PC-3 (cell line): ENCODE measurements around the gene ATIC. TPM values are rescaled to one million over a fixed set of nuclear protein-coding genes. Genes with fewer than 3 reads are reported as not detected.

Experiments
- ATAC-seq: fragments of 200-7000 bp; cut with Tn5 transposase; 2 replicates; pipeline ENCODE4 v1.9.1; 2020; ENCODE audit warnings: mild to moderate bottlenecking, moderate library complexity
- BruUV-seq: library from RNA; stranded (reverse); fragments of 400-500 nt; replicated peaks from 2 replicates; lab custom pipeline; 2021; lab: Mats Ljungman, UMichigan
- CTCF ChIA-PET: fragments of 300-600 bp; sonication (Branson Sonifier 250); formaldehyde crosslinking; loops from one replicate; lab custom pipeline; 2022; ENCODE audit warnings: antibody characterized with exemption; lab: Charles Lee
- POLR2A ChIA-PET: fragments of 300-600 bp; sonication (Branson Sonifier 250); formaldehyde crosslinking; loops from one replicate; lab custom pipeline; 2022; ENCODE audit warnings: antibody characterized with exemption; ENCODE audit not compliant: unreplicated experiment; lab: Charles Lee
- DNase-seq: peaks from one replicate; pipeline ENCODE4 v3.0.0-alpha.2; 2015
- H2AFZ ChIP-seq: fragments of 300-600 bp; sonication (generic); 2 replicates; pipeline ENCODE4 v1.6.0; 2016; ENCODE audit warnings: antibody characterized with exemption, low read length
- H3F3A ChIP-seq: fragments of 300-600 bp; sonication (generic); one replicate; pipeline ENCODE4 v1.6.0; 2017; ENCODE audit warnings: antibody characterized with exemption, low read length, control low read depth, mild to moderate bottlenecking; ENCODE audit not compliant: unreplicated experiment
- H3K27ac ChIP-seq: fragments of 300-600 bp; sonication (generic); 2 replicates; pipeline ENCODE4 v1.5.1; 2016; ENCODE audit warnings: mild to moderate bottlenecking, low read length
- H3K27me3 ChIP-seq: fragments of 300-600 bp; sonication (generic); 2 replicates; pipeline ENCODE4 v1.6.1; 2016; ENCODE audit warnings: low read length, mixed read lengths
- H3K36me3 ChIP-seq: fragments of 300-600 bp; sonication (generic); 2 replicates; pipeline ENCODE4 v1.6.1; 2016; ENCODE audit warnings: low read depth, mixed run types, low read length, mixed read lengths
- H3K4me1 ChIP-seq: fragments of 300-600 bp; sonication (generic); 2 replicates; pipeline ENCODE4 v1.5.1; 2016; ENCODE audit warnings: low read length; ENCODE audit not compliant: insufficient read depth
- H3K4me2 ChIP-seq: fragments of 300-600 bp; sonication (generic); 2 replicates; pipeline ENCODE4 v1.6.0; 2016; ENCODE audit warnings: low read length
- H3K4me3 ChIP-seq: fragments of 300-600 bp; sonication (generic); 2 replicates; pipeline ENCODE4 v1.5.1; 2016; ENCODE audit warnings: mild to moderate bottlenecking, low read length, mixed read lengths
- H3K79me2 ChIP-seq: fragments of 300-600 bp; sonication (generic); 2 replicates; pipeline ENCODE4 v1.6.1; 2017; ENCODE audit warnings: low read length, mixed read lengths
- H3K9ac ChIP-seq: fragments of 300-600 bp; sonication (generic); 2 replicates; pipeline ENCODE4 v1.6.0; 2016; ENCODE audit warnings: mild to moderate bottlenecking, low read length
- H3K9me2 ChIP-seq: fragments of 300-600 bp; sonication (generic); replicated peaks from 2 replicates; pipeline ENCODE4 v1.6.1; 2016; ENCODE audit warnings: mixed run types, low read length, mixed read lengths
- H3K9me3 ChIP-seq: fragments of 300-600 bp; sonication (generic); 2 replicates; pipeline ENCODE4 v1.6.1; 2016; ENCODE audit warnings: low read length, mixed read lengths
- H4K20me1 ChIP-seq: fragments of 300-600 bp; sonication (generic); 2 replicates; pipeline ENCODE4 v1.6.1; 2016; ENCODE audit warnings: low read length, mixed read lengths
- EZH2 ChIP-seq: fragments of 300-600 bp; sonication (generic); IDR thresholded peaks from one replicate; pipeline ENCODE4 v1.6.1; 2017; ENCODE audit warnings: antibody characterized with exemption, mild to moderate bottlenecking, low read length; ENCODE audit not compliant: unreplicated experiment
- EZH2phosphoT487 ChIP-seq: fragments of 300-600 bp; sonication (generic); IDR thresholded peaks from 2 replicates; pipeline ENCODE4 v1.6.1; 2018; ENCODE audit warnings: mild to moderate bottlenecking, antibody characterized with exemption, low read length, borderline replicate concordance
- intact Hi-C: fragments of 100-400 bp; cut with micrococcal nuclease; formaldehyde crosslinking; loops from 2 replicates; pipeline ENCODE4 v1.9.0; 2023
- total RNA-seq: library from RNA; depleted of rRNA; stranded (reverse); fragments of >200 nt; gene quantifications from 2 replicates; pipeline ENCODE4 v1.2.3, GENCODE V29; 2014
- TF ChIP-seq, protein P1 (sequence below): fragments of 300-600 bp; sonication (generic); conservative IDR thresholded peaks from 2 replicates; pipeline ENCODE4 v1.5.1; 2017; ENCODE audit warnings: antibody characterized with exemption, low read depth, mild to moderate bottlenecking, low read length

Gene ATIC
- total RNA-seq, 1 experiment from 2014 or later = 41.7 TPM

DNA sequence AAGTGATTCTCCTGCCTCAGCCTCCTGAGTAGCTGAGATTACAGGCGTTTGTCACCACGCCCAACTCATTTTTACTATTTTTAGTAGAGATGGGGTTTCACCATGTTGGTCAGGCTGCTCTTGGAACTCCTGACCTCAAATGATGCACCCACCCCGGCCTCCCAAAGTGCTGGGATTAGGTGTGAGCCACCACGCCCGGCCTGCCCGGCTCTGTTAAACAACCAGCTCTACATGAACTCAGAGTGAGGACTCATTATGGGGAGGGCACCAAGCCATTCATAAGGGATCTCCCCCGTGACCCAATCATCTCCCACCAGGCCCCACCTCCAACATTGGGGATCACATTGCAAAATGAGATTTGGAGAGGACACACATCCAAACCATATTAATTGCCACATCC lies 8.8 kb downstream of the ATIC start:
- Histone ChIP-seq H4K20me1 (no peaks in the 10 kb centered on the region), H3K9me3 (no peaks in the 10 kb centered on the region), H3K9ac (no peak overlapping the region), H3K36me3 (peaks cover 52% of the 10 kb centered on the region), H3K27ac (no peak overlapping the region), H3F3A (no peaks in the 10 kb centered on the region), H3K4me3 (no peak overlapping the region), H3K79me2 (peaks cover 50% of the 10 kb centered on the region), H2AFZ (no peak overlapping the region), H3K4me2 (no peak overlapping the region), H3K9me2 (no peaks in the 10 kb centered on the region), H3K27me3 (no peaks in the 10 kb centered on the region), H3K4me1 (peaks cover 6% of the 10 kb centered on the region; the same call in 1 of the 2 replicates)
- TF ChIP-seq, protein P1, sequence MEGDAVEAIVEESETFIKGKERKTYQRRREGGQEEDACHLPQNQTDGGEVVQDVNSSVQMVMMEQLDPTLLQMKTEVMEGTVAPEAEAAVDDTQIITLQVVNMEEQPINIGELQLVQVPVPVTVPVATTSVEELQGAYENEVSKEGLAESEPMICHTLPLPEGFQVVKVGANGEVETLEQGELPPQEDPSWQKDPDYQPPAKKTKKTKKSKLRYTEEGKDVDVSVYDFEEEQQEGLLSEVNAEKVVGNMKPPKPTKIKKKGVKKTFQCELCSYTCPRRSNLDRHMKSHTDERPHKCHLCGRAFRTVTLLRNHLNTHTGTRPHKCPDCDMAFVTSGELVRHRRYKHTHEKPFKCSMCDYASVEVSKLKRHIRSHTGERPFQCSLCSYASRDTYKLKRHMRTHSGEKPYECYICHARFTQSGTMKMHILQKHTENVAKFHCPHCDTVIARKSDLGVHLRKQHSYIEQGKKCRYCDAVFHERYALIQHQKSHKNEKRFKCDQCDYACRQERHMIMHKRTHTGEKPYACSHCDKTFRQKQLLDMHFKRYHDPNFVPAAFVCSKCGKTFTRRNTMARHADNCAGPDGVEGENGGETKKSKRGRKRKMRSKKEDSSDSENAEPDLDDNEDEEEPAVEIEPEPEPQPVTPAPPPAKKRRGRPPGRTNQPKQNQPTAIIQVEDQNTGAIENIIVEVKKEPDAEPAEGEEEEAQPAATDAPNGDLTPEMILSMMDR = no peak
- no peak for TF ChIP-seq EZH2phosphoT487
- no peak for TF ChIP-seq EZH2
- intact Hi-C loops = no loop called here
- DNase-seq (no peak), ATAC-seq (no peak)
- POLR2A ChIA-PET = no interaction called here
- BruUV-seq = no TSS peak
- CTCF ChIA-PET = no interaction called here

GRCh38 chr2:215324811-215325210 lies 13.0 kb downstream of the ATIC start:
- DNase-seq (no peak), ATAC-seq (no peak)
- CTCF ChIA-PET = no interaction called here
- POLR2A ChIA-PET = no interaction called here
- peaks cover 60% of the 10 kb centered on the region for H3K79me2 ChIP-seq
- peaks cover 48% of the 10 kb centered on the region for H3K36me3 ChIP-seq
- H3K9ac ChIP-seq = no peak overlapping the region
- no peaks in the 10 kb centered on the region for H3K9me2 ChIP-seq
- no peak overlapping the region for H3K27ac ChIP-seq
- 0 out of 2 replicates have a peak, but pooled peaks cover 4% of the 10 kb centered on the region for H3K4me1 ChIP-seq
- no peak overlapping the region for H2AFZ ChIP-seq
- no peaks in the 10 kb centered on the region for H3F3A ChIP-seq
- TF ChIP-seq EZH2phosphoT487 (no peak), EZH2 (no peak)
- TF ChIP-seq, protein P1 = no peak
- no peak overlapping the region for H3K4me3 ChIP-seq
- no peaks in the 10 kb centered on the region for H3K9me3 ChIP-seq
- H3K27me3 ChIP-seq = no peaks in the 10 kb centered on the region
- intact Hi-C loops = no loop called here
- no TSS peak for BruUV-seq
- no peak overlapping the region for H3K4me2 ChIP-seq
- H4K20me1 ChIP-seq = no peaks in the 10 kb centered on the region

DNA sequence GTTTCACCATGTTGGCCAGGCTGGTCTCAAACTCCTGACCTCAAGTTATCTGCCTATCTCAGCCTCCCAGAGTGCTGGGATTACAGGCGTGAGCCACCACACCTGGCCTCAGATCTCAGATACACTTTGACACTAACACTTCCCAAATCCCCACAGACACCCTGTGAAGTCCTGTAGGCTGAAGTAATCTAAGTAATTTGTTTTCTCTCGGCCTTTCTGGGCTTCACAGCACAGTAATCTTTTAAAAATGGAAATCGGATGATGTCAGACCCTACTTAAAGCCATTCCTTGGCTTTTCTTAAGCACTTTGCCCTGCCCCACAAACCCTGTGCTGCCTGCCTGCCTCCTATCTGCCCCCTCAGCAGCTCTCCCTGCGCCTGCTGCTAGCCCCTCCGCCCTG lies 16.2 kb downstream of the ATIC start:
- 0 out of 2 replicates have a peak, but pooled peaks cover 4% of the 10 kb centered on the region for H3K4me1 ChIP-seq
- intact Hi-C loops = no loop called here
- peaks cover 57% of the 10 kb centered on the region for H3K36me3 ChIP-seq
- H3K9me3 ChIP-seq = no peaks in the 10 kb centered on the region
- H3F3A ChIP-seq = no peaks in the 10 kb centered on the region
- no peaks in the 10 kb centered on the region for H3K27me3 ChIP-seq
- no peak overlapping the region for H3K4me2 ChIP-seq
- H3K9ac ChIP-seq = no peak overlapping the region
- ChIA-PET POLR2A (interaction anchor here (0.6 kb wide), 1 partner anchor 1127 kb away, joined by 3 read pairs; no protein-coding TSS in a partner anchor), CTCF (no interaction called here)
- no peaks in the 10 kb centered on the region for H4K20me1 ChIP-seq
- no peak for DNase-seq
- no TSS peak for BruUV-seq
- TF ChIP-seq EZH2 (no peak), EZH2phosphoT487 (no peak)
- TF ChIP-seq, protein P1 = no peak
- peaks cover 60% of the 10 kb centered on the region for H3K79me2 ChIP-seq
- no peak for ATAC-seq
- H3K4me3 ChIP-seq = no peak overlapping the region
- no peaks in the 10 kb centered on the region for H3K9me2 ChIP-seq
- H2AFZ ChIP-seq = no peak overlapping the region
- H3K27ac ChIP-seq = no peak overlapping the region
